SK-N-SH (cell line): ENCODE measurements around the gene DNAJC1. TPM values are rescaled to one million over a fixed set of nuclear protein-coding genes. Genes with fewer than 3 reads are reported as not detected.

ENCODE experiments used
- CTCF ChIA-PET: fragments of 300-600, 350-600 bp; formaldehyde crosslinking; extraction: SDS; loops from one replicate; lab custom pipeline; 2021; lab: Yijun Ruan, JAX
- POLR2A ChIA-PET: fragments of 350-600 bp; sonication (Branson Sonifier 250); formaldehyde crosslinking; extraction: SDS; loops from one replicate; lab custom pipeline; 2020; ENCODE audit warnings: antibody characterized with exemption, inconsistent platforms; lab: Yijun Ruan, JAX
- DNase-seq: peaks from one replicate; pipeline ENCODE4 v3.0.0; 2012
- H2AFZ ChIP-seq: fragments of 200-600 bp; sonication (generic); 2 replicates; pipeline ENCODE4 v1.8.1; 2016; ENCODE audit warnings: antibody characterized with exemption, mild to moderate bottlenecking, low read depth
- H3F3A ChIP-seq: fragments of 200-600 bp; sonication (generic); replicated peaks from 2 replicates; pipeline ENCODE3; 2016; ENCODE audit warnings: antibody characterized with exemption, mild to moderate bottlenecking; ENCODE audit not compliant: insufficient read depth
- H3K27ac ChIP-seq, 2 experiments: fragments of 200-500 bp in 1 of 2; fragments of 200-600 bp in 1 of 2; sonication (Bioruptor generic) in 1 of 2; sonication (generic), shearing (Covaris generic) in 1 of 2; 2 replicates each; pipeline versions ENCODE4 v1.5.1 to v1.6.1; 2014 to 2016; ENCODE audit warnings: low read depth in 2 of 2, inconsistent platforms in 1 of 2, low read length in 1 of 2, mild to moderate bottlenecking in 1 of 2, mixed read lengths in 1 of 2
- H3K27me3 ChIP-seq: fragments of 200-600 bp; sonication (generic), shearing (Covaris generic); 2 replicates; pipeline ENCODE4 v1.6.1; 2016; ENCODE audit warnings: mixed run types; ENCODE audit not compliant: insufficient read depth
- H3K36me3 ChIP-seq, 2 experiments: fragments of 200-500 bp in 1 of 2; fragments of 200-600 bp in 1 of 2; sonication (Bioruptor generic) in 1 of 2; sonication (generic) in 1 of 2; replicated peaks in 1 of 2; 2 replicates each; pipeline versions ENCODE3 to v1.5.1; 2014 to 2016; ENCODE audit warnings: low read length in 1 of 2, mild to moderate bottlenecking in 1 of 2; ENCODE audit not compliant: insufficient read depth in 2 of 2, control insufficient read depth in 1 of 2
- H3K4me1 ChIP-seq, 2 experiments: fragments of 200-500 bp in 1 of 2; fragments of 200-600 bp in 1 of 2; sonication (Bioruptor generic) in 1 of 2; sonication (generic), shearing (Covaris generic) in 1 of 2; 2 replicates each; pipeline versions ENCODE4 v1.5.1 to v1.6.1; 2014 to 2016; ENCODE audit warnings: low read depth in 1 of 2, low read length in 1 of 2, mixed run types in 1 of 2; ENCODE audit not compliant: insufficient read depth in 2 of 2, control insufficient read depth in 1 of 2
- H3K4me2 ChIP-seq: fragments of 200-600 bp; sonication (generic), shearing (Covaris generic); 2 replicates; pipeline ENCODE4 v1.6.1; 2017; ENCODE audit warnings: mixed run types
- H3K4me3 ChIP-seq, 2 experiments: fragments of 200-500 bp in 1 of 2; fragments of 200-600 bp in 1 of 2; sonication (Bioruptor generic) in 1 of 2; sonication (generic), shearing (Covaris generic) in 1 of 2; 2 replicates each; pipeline versions ENCODE4 v1.5.1 to v1.8.1; 2014 to 2016; ENCODE audit warnings: low read depth in 2 of 2, inconsistent platforms in 1 of 2, low read length in 1 of 2, mild to moderate bottlenecking in 1 of 2, mixed read lengths in 1 of 2, moderate library complexity in 1 of 2
- H3K79me2 ChIP-seq: fragments of 200-600 bp; sonication (generic); 2 replicates; pipeline ENCODE4 v1.8.1; 2017; ENCODE audit warnings: mild to moderate bottlenecking; ENCODE audit not compliant: insufficient read depth
- H3K9ac ChIP-seq: fragments of 200-600 bp; sonication (generic); 2 replicates; pipeline ENCODE4 v1.6.1; 2017; ENCODE audit warnings: mixed run types
- H3K9me2 ChIP-seq: fragments of 200-600 bp; sonication (generic); 2 replicates; pipeline ENCODE4 v1.6.1; 2017; ENCODE audit warnings: mixed run types
- H3K9me3 ChIP-seq: fragments of 200-600 bp; sonication (generic); 2 replicates; pipeline ENCODE4 v1.6.1; 2017; ENCODE audit warnings: mixed run types, mild to moderate bottlenecking, moderate library complexity
- H4K20me1 ChIP-seq: fragments of 200-600 bp; sonication (generic); 2 replicates; pipeline ENCODE4 v1.6.1; 2017; ENCODE audit warnings: mild to moderate bottlenecking, mixed run types; ENCODE audit not compliant: insufficient read depth
- EZH2phosphoT487 ChIP-seq: fragments of 200-600 bp; sonication (generic); IDR thresholded peaks from 2 replicates; pipeline ENCODE4 v1.6.1; 2017; ENCODE audit warnings: low read depth, mixed run types, mild to moderate bottlenecking, antibody characterized with exemption, moderate library complexity, borderline replicate concordance
- FOXJ3 ChIP-seq: sonication (generic); formaldehyde crosslinking; IDR thresholded peaks from 2 replicates; pipeline ENCODE4 v1.5.1; 2020; ENCODE audit warnings: mild to moderate bottlenecking, missing genetic modification reagents
- JUND ChIP-seq: IDR thresholded peaks from 2 replicates; pipeline ENCODE4 v1.4.0; 2012
- MXI1 ChIP-seq: IDR thresholded peaks from 2 replicates; pipeline ENCODE4 v1.6.1; 2012; ENCODE audit warnings: mild to moderate bottlenecking, low read depth, low read length, improper control_type of control experiment
- POLR2AphosphoS5 ChIP-seq: IDR thresholded peaks from 2 replicates; pipeline ENCODE4 v1.6.1; 2012; ENCODE audit warnings: low read depth, low read length
- RAD21 ChIP-seq: IDR thresholded peaks from 2 replicates; pipeline ENCODE4 v1.6.1; 2012; ENCODE audit warnings: mild to moderate bottlenecking, low read length
- RCOR1 ChIP-seq: fragments of 150-350 bp; IDR thresholded peaks from 2 replicates; pipeline ENCODE4 v1.6.1; 2017; ENCODE audit warnings: antibody characterized with exemption, low read length
- RFX5 ChIP-seq: IDR thresholded peaks from 2 replicates; pipeline ENCODE4 v1.6.1; 2012; ENCODE audit warnings: mild to moderate bottlenecking, improper control_type of control experiment, low read length
- RXRA ChIP-seq: IDR thresholded peaks from 2 replicates; pipeline ENCODE4 v1.4.0; 2012; ENCODE audit warnings: low read depth, mild to moderate bottlenecking, borderline replicate concordance
- SMC3 ChIP-seq: IDR thresholded peaks from 2 replicates; pipeline ENCODE4 v1.6.1; 2012; ENCODE audit warnings: low read depth, low read length, improper control_type of control experiment
- TEAD4 ChIP-seq: IDR thresholded peaks from 2 replicates; pipeline ENCODE4 v1.4.0; 2012; ENCODE audit warnings: mild to moderate bottlenecking, borderline replicate concordance; ENCODE audit not compliant: insufficient read depth
- WGBS: methylation state at CpG from one replicate; pipeline ENCODE4 v1.1.6; 2017; ENCODE audit warnings: low lambda C conversion rate; 5-methylcytosine and 5-hydroxymethylcytosine counted together
- polyA plus RNA-seq, 3 experiments: library from polyadenylated mRNA; depleted of rRNA; stranded (reverse); fragments of >200 nt; gene quantifications; 2 replicates each; pipeline ENCODE4 v1.2.3, GENCODE V29; 2012
- TF ChIP-seq, protein P1 (sequence below): IDR thresholded peaks from 2 replicates; pipeline ENCODE4 v1.6.1; 2012; ENCODE audit warnings: mild to moderate bottlenecking, low read depth, low read length, moderate library complexity
- TF ChIP-seq, protein P2 (sequence below): fragments of 150-350 bp; IDR thresholded peaks from 2 replicates; pipeline ENCODE4 v1.6.1; 2016; ENCODE audit warnings: mild to moderate bottlenecking, low read depth, low read length
- TF ChIP-seq, protein P3 (sequence below): fragments of 150-350 bp; IDR thresholded peaks from 2 replicates; pipeline ENCODE4 v1.6.1; 2017; ENCODE audit warnings: antibody characterized with exemption, low read length, low read depth, borderline replicate concordance
- TF ChIP-seq, protein P4 (sequence below): IDR thresholded peaks from 2 replicates; pipeline ENCODE4; 2012
- TF ChIP-seq, protein P5 (sequence below): IDR thresholded peaks from 2 replicates; pipeline ENCODE4 v1.4.0; 2012; ENCODE audit warnings: low read depth

The DNAJC1 gene
- polyA plus RNA-seq, 1 of the 3 experiments (the other 2 are of a cell fraction): 9.3 TPM

DNA sequence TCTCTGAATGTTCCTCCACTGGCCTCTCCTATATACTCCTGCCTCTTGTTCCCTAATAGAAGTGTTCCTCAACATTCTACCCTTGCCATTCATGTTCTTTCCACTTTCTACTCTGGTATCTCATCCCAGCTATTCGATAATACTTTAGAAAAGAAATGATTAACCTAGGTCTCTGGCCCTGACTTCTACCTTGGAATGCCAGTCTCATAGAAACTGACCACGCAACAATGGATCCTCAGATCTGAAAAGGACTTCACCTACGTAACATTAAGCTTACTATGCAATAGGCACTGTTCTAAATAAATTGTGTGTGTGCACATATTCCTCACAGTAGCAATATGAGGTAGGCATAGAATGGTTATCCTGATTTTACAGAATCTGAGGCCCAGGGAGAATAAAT is 234.5 kb downstream of the DNAJC1 start:
- Histone ChIP-seq H3K36me3 (no peaks in the 10 kb centered on the region), H3K4me1 (no peaks in the 10 kb centered on the region), H3K4me3 (no peak overlapping the region), H3K9me2 (no peaks in the 10 kb centered on the region), H3F3A (no peaks in the 10 kb centered on the region), H3K27ac (no peak overlapping the region), H3K9ac (no peak overlapping the region), H3K27me3 (no peaks in the 10 kb centered on the region), H3K9me3 (no peaks in the 10 kb centered on the region), H3K4me2 (no peak overlapping the region), H4K20me1 (no peaks in the 10 kb centered on the region), H2AFZ (no peak overlapping the region), H3K79me2 (no peaks in the 10 kb centered on the region)
- 94% methylated on average over 3 of the region's 3 CpGs for WGBS
- CTCF ChIA-PET: interaction anchor here (0.7 to 1.3 kb wide), 2 partner anchors 11 to 671 kb away, joined by 3 read pairs; no protein-coding TSS in a partner anchor
- POLR2A ChIA-PET: no interaction called here
- TF ChIP-seq RAD21 (no peak), MXI1 (no peak), SMC3 (no peak), RXRA (no peak), TEAD4 (no peak), FOXJ3 (no peak), POLR2AphosphoS5 (no peak), JUND (no peak), RCOR1 (no peak), EZH2phosphoT487 (no peak), RFX5 (no peak)
- TF ChIP-seq, protein P1, sequence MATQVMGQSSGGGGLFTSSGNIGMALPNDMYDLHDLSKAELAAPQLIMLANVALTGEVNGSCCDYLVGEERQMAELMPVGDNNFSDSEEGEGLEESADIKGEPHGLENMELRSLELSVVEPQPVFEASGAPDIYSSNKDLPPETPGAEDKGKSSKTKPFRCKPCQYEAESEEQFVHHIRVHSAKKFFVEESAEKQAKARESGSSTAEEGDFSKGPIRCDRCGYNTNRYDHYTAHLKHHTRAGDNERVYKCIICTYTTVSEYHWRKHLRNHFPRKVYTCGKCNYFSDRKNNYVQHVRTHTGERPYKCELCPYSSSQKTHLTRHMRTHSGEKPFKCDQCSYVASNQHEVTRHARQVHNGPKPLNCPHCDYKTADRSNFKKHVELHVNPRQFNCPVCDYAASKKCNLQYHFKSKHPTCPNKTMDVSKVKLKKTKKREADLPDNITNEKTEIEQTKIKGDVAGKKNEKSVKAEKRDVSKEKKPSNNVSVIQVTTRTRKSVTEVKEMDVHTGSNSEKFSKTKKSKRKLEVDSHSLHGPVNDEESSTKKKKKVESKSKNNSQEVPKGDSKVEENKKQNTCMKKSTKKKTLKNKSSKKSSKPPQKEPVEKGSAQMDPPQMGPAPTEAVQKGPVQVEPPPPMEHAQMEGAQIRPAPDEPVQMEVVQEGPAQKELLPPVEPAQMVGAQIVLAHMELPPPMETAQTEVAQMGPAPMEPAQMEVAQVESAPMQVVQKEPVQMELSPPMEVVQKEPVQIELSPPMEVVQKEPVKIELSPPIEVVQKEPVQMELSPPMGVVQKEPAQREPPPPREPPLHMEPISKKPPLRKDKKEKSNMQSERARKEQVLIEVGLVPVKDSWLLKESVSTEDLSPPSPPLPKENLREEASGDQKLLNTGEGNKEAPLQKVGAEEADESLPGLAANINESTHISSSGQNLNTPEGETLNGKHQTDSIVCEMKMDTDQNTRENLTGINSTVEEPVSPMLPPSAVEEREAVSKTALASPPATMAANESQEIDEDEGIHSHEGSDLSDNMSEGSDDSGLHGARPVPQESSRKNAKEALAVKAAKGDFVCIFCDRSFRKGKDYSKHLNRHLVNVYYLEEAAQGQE: no peak
- TF ChIP-seq, protein P2, sequence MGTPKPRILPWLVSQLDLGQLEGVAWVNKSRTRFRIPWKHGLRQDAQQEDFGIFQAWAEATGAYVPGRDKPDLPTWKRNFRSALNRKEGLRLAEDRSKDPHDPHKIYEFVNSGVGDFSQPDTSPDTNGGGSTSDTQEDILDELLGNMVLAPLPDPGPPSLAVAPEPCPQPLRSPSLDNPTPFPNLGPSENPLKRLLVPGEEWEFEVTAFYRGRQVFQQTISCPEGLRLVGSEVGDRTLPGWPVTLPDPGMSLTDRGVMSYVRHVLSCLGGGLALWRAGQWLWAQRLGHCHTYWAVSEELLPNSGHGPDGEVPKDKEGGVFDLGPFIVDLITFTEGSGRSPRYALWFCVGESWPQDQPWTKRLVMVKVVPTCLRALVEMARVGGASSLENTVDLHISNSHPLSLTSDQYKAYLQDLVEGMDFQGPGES: no peak
- TF ChIP-seq, protein P3, sequence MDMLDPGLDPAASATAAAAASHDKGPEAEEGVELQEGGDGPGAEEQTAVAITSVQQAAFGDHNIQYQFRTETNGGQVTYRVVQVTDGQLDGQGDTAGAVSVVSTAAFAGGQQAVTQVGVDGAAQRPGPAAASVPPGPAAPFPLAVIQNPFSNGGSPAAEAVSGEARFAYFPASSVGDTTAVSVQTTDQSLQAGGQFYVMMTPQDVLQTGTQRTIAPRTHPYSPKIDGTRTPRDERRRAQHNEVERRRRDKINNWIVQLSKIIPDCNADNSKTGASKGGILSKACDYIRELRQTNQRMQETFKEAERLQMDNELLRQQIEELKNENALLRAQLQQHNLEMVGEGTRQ: no peak
- TF ChIP-seq, protein P4, sequence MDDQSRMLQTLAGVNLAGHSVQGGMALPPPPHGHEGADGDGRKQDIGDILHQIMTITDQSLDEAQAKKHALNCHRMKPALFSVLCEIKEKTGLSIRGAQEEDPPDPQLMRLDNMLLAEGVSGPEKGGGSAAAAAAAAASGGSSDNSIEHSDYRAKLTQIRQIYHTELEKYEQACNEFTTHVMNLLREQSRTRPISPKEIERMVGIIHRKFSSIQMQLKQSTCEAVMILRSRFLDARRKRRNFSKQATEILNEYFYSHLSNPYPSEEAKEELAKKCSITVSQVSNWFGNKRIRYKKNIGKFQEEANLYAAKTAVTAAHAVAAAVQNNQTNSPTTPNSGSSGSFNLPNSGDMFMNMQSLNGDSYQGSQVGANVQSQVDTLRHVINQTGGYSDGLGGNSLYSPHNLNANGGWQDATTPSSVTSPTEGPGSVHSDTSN: no peak
- TF ChIP-seq, protein P5, sequence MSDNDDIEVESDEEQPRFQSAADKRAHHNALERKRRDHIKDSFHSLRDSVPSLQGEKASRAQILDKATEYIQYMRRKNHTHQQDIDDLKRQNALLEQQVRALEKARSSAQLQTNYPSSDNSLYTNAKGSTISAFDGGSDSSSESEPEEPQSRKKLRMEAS: no peak
- DNase-seq: no peak
